Subcutaneous adipose tissue (tissue), 4 donors: ENCODE measurements around the gene AOC1. TPM values are rescaled to one million over a fixed set of nuclear protein-coding genes. Genes with fewer than 3 reads are reported as not detected.

Source experiments
- CTCF ChIP-seq: fragments of 450-650 bp; IDR thresholded peaks from one replicate; pipeline ENCODE4 v1.5.1; 2016; ENCODE audit warnings: low read depth, mild to moderate bottlenecking, control low read depth, antibody characterized with exemption, moderate library complexity
- total RNA-seq, 4 donors: library from RNA; depleted of rRNA; stranded (reverse); fragments of >200 nt; gene quantifications; one replicate each; pipeline ENCODE4 v1.1.0, GENCODE V29; 2016

AOC1 gene
- total RNA-seq, 4 donors from 2014 or later: 0.33 to 0.68 TPM; not detected in 2

GRCh38 chr7:150895809-150896208 is 43.5 kb downstream of the AOC1 start:
- TF ChIP-seq CTCF: no peak

GRCh38 chr7:150896562-150897209 is 44.4 kb downstream of the AOC1 start:
- TF ChIP-seq CTCF: no peak

DNA sequence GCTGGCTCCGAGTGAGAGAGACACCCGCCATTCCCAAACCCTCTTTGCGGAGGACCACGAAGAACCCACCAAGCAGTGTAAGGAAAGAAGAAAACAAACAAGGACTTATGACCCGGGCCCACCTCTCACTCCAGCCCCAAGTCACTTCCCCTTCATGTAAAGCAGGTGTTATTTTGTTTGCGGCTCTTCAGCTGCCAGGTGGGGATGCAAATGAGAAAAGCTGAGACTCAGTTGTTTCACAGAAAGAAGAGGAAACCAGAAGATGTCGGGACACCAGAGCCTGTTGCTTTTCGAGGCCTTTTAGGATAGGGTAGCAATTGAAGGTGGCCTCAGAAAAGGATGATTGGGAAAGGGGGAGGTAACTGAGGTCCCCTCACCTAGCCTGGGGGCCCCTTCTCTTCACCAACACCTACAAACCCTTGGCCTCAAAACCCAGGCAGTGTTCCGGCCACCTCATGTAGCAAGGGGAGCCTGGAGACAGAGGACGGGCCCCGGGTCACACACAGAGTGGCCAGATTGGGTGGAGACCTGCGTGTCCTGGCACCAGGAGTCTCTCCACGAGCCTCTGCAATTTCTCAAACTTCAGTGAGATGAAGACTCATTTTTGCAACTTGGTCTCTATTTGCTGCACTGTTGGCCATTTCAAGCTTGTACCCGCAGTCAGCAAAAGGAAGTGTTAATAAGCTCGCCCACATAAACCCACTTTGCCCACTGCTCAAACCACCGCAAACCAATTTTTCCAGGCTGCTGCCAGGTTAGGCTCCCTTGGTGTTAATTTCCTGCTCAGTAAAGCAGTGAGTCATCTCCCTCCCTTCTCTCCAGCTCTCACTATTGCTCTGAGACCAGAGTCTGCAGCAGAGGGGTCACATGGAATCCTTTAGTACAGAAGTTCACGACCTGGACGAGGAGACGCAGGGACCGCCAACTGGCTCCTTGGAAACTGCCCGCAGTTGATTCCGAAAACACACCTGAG is 45.5 kb downstream of the AOC1 start:
- no peak for TF ChIP-seq CTCF

DNA sequence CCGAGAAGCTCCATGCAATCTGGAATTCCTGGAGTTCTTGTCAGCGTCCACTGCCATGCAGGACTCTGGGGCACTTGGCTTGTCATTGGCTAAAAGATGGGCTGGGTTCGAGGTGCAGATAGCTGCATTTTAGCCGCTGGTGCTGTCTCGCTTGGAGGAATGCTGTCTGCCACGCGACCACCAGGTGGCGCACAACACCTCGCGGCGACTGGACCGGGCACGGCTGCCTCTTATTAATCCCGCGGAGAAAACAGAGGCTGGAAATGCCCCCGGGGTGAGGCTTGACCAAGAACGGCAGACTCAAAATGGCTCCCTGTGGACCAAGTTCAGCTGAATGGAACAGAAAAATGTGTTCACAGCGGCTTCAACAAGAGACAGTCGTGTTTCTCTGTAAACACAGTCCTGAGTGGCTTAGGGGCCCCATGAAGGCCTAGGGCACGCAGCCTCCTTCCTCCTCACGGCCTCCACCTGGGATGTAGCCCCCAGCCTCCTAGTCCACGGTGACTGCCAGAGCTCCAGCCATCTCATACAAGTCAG is 46.2 kb downstream of the AOC1 start:
- TF ChIP-seq CTCF: no peak

DNA sequence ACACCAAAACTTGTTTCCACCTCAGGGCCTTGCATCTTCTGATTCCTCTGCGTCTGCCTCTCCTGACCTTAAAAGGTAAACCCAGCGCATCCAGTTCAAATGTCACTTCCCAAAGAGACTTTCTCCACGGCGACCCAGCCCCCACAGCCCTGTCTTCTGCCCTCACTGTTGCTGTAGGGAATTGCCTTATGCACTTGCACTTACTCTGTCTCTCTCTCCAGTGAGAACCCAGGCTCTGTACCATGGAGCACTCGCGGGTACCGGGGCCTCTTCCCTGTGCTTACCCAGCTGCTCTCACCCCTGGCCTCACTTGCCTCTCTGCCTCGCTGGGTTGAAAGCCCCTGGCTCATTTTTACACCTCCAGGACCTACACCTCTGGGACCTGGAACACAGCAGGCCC is 48.4 kb downstream of the AOC1 start:
- TF ChIP-seq CTCF: no peak

GRCh38 chr7:150901160-150902035 is 49.1 kb downstream of the AOC1 start:
- TF ChIP-seq CTCF: no peak
